DND-41 (cell line): ENCODE results near the gene KCNMA1.

Experiments
- ATAC-seq: fragments of 200-7000 bp; cut with Tn5 transposase; 3 replicates; pipeline ENCODE4 v1.9.1; 2021; ENCODE audit warnings: low read depth; ENCODE audit not compliant: insufficient read depth
- DNase-seq: peaks from one replicate; pipeline ENCODE4 v3.0.0-alpha.2; 2020
- H2AFZ ChIP-seq: 2 replicates; pipeline ENCODE4 v1.6.0; 2012; ENCODE audit warnings: low read depth, low read length
- H3K27ac ChIP-seq: 2 replicates; pipeline ENCODE4 v1.5.1; 2012; ENCODE audit warnings: low read length, inconsistent platforms
- H3K27me3 ChIP-seq: fragments of 200-600 bp; sonication (generic); 2 replicates; pipeline ENCODE4 v1.6.0; 2012; ENCODE audit warnings: low read length, mild to moderate bottlenecking, inconsistent platforms; ENCODE audit not compliant: insufficient read depth, poor library complexity
- H3K36me3 ChIP-seq: 2 replicates; pipeline ENCODE4 v1.5.1; 2012; ENCODE audit warnings: low read length, inconsistent platforms; ENCODE audit not compliant: insufficient read depth
- H3K4me1 ChIP-seq: 2 replicates; pipeline ENCODE4 v1.5.1; 2012; ENCODE audit warnings: mild to moderate bottlenecking, low read length; ENCODE audit not compliant: insufficient read depth
- H3K4me2 ChIP-seq: 2 replicates; pipeline ENCODE4 v1.6.0; 2012; ENCODE audit warnings: mild to moderate bottlenecking, moderate library complexity, low read length, inconsistent platforms; ENCODE audit not compliant: insufficient read depth
- H3K4me3 ChIP-seq, 2 experiments: fragments of 200-600 bp in 1 of 2; shearing (Covaris generic) in 1 of 2; 2 replicates each; pipeline ENCODE4 v1.5.1; 2012 to 2016; ENCODE audit warnings: inconsistent platforms in 2 of 2, low read length in 2 of 2, mild to moderate bottlenecking in 2 of 2, low read depth in 1 of 2, moderate library complexity in 1 of 2
- H3K79me2 ChIP-seq: 2 replicates; pipeline ENCODE4 v1.6.0; 2012; ENCODE audit warnings: low read length, inconsistent platforms; ENCODE audit not compliant: insufficient read depth
- H3K9ac ChIP-seq: 2 replicates; pipeline ENCODE4 v1.6.0; 2012; ENCODE audit warnings: low read depth, mild to moderate bottlenecking, inconsistent platforms, low read length, moderate library complexity
- H3K9me3 ChIP-seq: 2 replicates; pipeline ENCODE4 v1.5.1; 2012; ENCODE audit warnings: low read length, moderate library complexity, mild to moderate bottlenecking, inconsistent platforms; ENCODE audit not compliant: insufficient read depth, severe bottlenecking
- H4K20me1 ChIP-seq: 2 replicates; pipeline ENCODE4 v1.6.0; 2012; ENCODE audit warnings: low read length; ENCODE audit not compliant: insufficient read depth
- CTCF ChIP-seq: IDR thresholded peaks from 2 replicates; pipeline ENCODE4 v1.5.1; 2012; ENCODE audit warnings: borderline replicate concordance, low read length, moderate library complexity, mild to moderate bottlenecking; ENCODE audit not compliant: poor library complexity, severe bottlenecking; ENCODE audit errors: extremely low read depth
- EZH2 ChIP-seq: IDR thresholded peaks from 3 replicates; pipeline ENCODE4 v1.6.1; 2012; ENCODE audit warnings: borderline replicate concordance, low read depth, mild to moderate bottlenecking, moderate library complexity, low read length, inconsistent platforms; ENCODE audit not compliant: severe bottlenecking

The KCNMA1 gene

GRCh38 chr10:77177161-77177560 is 460.4 kb downstream of the KCNMA1 start:
- no peak overlapping the region for H3K27ac ChIP-seq
- H2AFZ ChIP-seq, result no peak overlapping the region
- H4K20me1 ChIP-seq, result no peaks in the 10 kb centered on the region
- no peak for ATAC-seq
- no peak overlapping the region for H3K9ac ChIP-seq
- peaks cover 11% of the 10 kb centered on the region for H3K4me1 ChIP-seq
- TF ChIP-seq CTCF, result no peak
- TF ChIP-seq EZH2, result no peak
- no peak for DNase-seq
- H3K9me3 ChIP-seq, result no peaks in the 10 kb centered on the region
- H3K79me2 ChIP-seq, result no peaks in the 10 kb centered on the region
- no peak overlapping the region for H3K4me2 ChIP-seq
- no peak overlapping the region for H3K4me3 ChIP-seq
- H3K36me3 ChIP-seq, result no peaks in the 10 kb centered on the region
- H3K27me3 ChIP-seq, result no peaks in the 10 kb centered on the region

DNA sequence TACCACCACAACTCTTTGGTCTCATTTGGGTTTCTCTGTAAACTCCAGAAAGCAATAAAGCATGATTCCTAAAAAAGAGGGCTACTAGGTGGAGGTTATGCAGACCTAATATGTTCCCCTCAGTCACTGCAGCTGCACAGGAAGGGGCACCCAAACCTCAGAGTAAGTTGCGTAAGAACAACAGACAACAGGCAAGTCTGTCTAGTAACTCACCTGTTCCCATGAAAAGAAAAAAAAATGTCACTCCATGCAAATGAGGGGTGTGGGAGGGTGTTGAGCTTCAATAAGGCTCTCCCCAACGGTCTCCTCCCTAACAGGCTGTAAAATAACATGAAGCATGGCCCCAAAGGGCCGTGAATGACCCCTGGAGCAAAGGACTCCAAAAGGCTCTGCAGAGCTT is 461.4 kb downstream of the KCNMA1 start:
- peak; percentile 27 for DNase-seq
- H2AFZ ChIP-seq, result no peak overlapping the region
- no peak overlapping the region for H3K27ac ChIP-seq
- no peak overlapping the region for H3K4me2 ChIP-seq
- no peaks in the 10 kb centered on the region for H3K27me3 ChIP-seq
- no peaks in the 10 kb centered on the region for H3K36me3 ChIP-seq
- no peaks in the 10 kb centered on the region for H4K20me1 ChIP-seq
- TF ChIP-seq CTCF, result no peak
- TF ChIP-seq EZH2, result no peak
- ATAC-seq, result peak; percentile 67
- H3K79me2 ChIP-seq, result no peaks in the 10 kb centered on the region
- H3K9ac ChIP-seq, result no peak overlapping the region
- peaks cover 11% of the 10 kb centered on the region for H3K4me1 ChIP-seq
- no peak overlapping the region for H3K4me3 ChIP-seq
- no peaks in the 10 kb centered on the region for H3K9me3 ChIP-seq

GRCh38 chr10:77175631-77176222 is 461.9 kb downstream of the KCNMA1 start:
- no peaks in the 10 kb centered on the region for H3K36me3 ChIP-seq
- H3K4me2 ChIP-seq, result no peak overlapping the region

More at GRCh38 chr10:77175631-77176222, 461.9 kb downstream of the KCNMA1 start:
- Histone ChIP-seq H3K79me2 (no peaks in the 10 kb centered on the region), H3K4me3 (no peak overlapping the region), H4K20me1 (no peaks in the 10 kb centered on the region), H2AFZ (no peak overlapping the region), H3K27me3 (no peaks in the 10 kb centered on the region), H3K9me3 (no peaks in the 10 kb centered on the region), H3K4me1 (peaks cover 11% of the 10 kb centered on the region), H3K9ac (no peak overlapping the region), H3K27ac (no peak overlapping the region)
- peak; percentile 48; the same call in 1 of the 3 replicates for ATAC-seq
- no peak for DNase-seq
- TF ChIP-seq CTCF (no peak), EZH2 (no peak)
